ENCODE data around the gene COL18A1.

Gene COL18A1

DNA sequence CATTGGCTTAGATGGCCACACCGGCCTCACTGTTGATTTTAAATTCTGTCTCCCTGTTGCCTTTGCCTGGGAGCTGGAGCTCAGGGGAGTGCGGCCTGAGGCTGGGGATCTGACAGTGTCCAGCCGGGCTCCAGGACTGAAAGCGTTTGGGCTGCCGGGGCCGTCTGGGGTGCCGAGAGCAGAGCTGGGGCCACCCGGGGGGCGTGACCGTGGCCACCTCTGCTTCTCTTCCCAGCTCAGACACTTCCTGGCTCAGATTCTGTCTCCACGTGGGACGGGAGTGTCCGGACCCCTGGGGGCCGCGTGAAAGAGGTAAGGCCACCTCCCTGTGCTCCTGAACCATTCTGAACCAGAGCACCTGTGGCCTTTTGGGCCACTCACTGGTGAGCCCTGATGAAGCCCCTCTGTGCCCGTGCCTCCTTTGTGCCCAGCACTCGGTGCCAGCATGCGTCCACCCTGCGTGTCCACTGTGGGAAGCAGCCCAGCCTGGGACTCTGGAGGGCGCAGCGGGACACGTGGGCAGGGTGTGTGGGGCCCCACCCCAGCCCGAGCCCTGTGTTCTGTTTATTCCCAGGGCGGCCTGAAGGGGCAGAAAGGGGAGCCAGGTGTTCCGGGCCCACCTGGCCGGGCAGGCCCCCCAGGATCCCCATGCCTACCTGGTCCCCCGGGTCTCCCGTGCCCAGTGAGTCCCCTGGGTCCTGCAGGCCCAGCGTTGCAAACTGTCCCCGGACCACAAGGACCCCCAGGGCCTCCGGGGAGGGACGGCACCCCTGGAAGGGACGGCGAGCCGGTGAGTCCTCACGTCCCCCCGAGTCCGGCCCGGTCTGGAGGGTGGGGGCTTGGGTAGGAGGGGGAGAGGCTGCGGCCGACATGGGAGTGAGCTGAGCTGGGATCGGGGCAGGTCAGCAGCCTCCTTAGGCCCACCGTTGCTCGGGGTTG, 72.5 kb downstream of the COL18A1 start:
- no peak overlapping the region; the same call in 1 of the 2 replicates for H3K27ac ChIP-seq (ENCODE audit: low read length)
- no peaks in the 10 kb centered on the region for H3K9me3 ChIP-seq (ENCODE audit: insufficient read depth, low read length)
- H3K36me3 ChIP-seq (replicated peaks; ENCODE audit: low read depth, low read length) = no peaks in the 10 kb centered on the region
- H4K20me1 ChIP-seq (ENCODE audit: insufficient read depth, low read length) = no peaks in the 10 kb centered on the region
- H3K9ac ChIP-seq (ENCODE audit: low read length) = peak overlapping the region; percentile 22; the same call in 1 of the 2 replicates
- H2AFZ ChIP-seq (ENCODE audit: low read depth, low read length) = peak overlapping the region; percentile 71
- no peaks in the 10 kb centered on the region for H3K79me2 ChIP-seq (ENCODE audit: low read length)
- no peak for TF ChIP-seq EZH2phosphoT487 (IDR thresholded peaks at IDR 0.05; ENCODE audit: low read depth)
- TF ChIP-seq CTCF (IDR thresholded peaks at IDR 0.05; ENCODE audit: low read depth, low read length) = no peak
- H3K4me2 ChIP-seq (ENCODE audit: low read length) = peak overlapping the region; percentile 86
- peaks cover 9% of the 10 kb centered on the region; the same call in 1 of the 2 replicates for H3K4me1 ChIP-seq (ENCODE audit: low read length)
- no peaks in the 10 kb centered on the region for H3K27me3 ChIP-seq (ENCODE audit: low read depth, low read length)
- peak overlapping the region; percentile 75 for H3K4me3 ChIP-seq (ENCODE audit: low read length)

DNA sequence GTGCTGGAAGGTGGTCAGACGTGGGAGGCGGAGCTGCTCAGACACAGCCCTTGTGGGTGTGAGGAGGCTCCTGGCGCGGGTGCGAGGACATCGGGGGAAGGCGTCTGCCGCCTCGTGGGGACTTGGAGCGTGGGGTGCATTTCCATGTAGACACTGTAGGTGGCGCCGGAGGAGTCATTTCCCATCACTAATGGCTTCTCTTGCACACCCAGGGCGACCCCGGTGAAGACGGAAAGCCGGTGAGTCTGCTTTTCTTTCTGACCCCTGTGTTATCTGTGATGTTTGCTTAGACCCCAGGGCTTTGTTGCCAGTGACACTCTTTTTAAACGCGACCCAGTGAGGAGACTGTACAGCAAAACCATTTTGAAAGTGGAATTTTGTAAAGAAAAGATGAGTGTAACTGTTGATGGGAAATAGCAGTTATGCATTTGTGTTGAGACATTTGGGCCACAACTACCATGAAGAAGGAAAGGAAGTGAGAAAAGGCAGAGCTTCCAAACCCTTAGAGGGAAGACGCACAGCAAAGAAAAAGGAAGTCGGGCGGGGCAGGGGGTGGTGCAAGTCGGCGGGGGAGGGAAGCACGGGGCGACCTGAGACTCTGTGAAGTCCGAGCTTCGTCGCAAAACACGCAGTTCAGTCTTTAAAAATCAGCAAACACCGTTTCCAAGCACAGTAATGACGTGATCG, 73.3 kb downstream of the COL18A1 start:
- Histone ChIP-seq H3K4me1 (ENCODE audit: low read length) (peaks cover 9% of the 10 kb centered on the region; the same call in 1 of the 2 replicates), H3K9me3 (ENCODE audit: insufficient read depth, low read length) (no peaks in the 10 kb centered on the region), H3K4me3 (ENCODE audit: low read length) (peak overlapping the region; percentile 75), H3K79me2 (ENCODE audit: low read length) (no peaks in the 10 kb centered on the region), H2AFZ (ENCODE audit: low read depth, low read length) (peak overlapping the region; percentile 71; the same call in 1 of the 2 replicates), H4K20me1 (ENCODE audit: insufficient read depth, low read length) (no peaks in the 10 kb centered on the region), H3K4me2 (ENCODE audit: low read length) (peak overlapping the region; percentile 86), H3K27ac (ENCODE audit: low read length) (peak overlapping the region; percentile 69), H3K36me3 (replicated peaks; ENCODE audit: low read depth, low read length) (no peaks in the 10 kb centered on the region), H3K9ac (ENCODE audit: low read length) (peak overlapping the region; percentile 57), H3K27me3 (ENCODE audit: low read depth, low read length) (no peaks in the 10 kb centered on the region)
- TF ChIP-seq CTCF (IDR thresholded peaks at IDR 0.05; ENCODE audit: low read depth, low read length) = peak; percentile 62
- no peak for TF ChIP-seq EZH2phosphoT487 (IDR thresholded peaks at IDR 0.05; ENCODE audit: low read depth)

DNA sequence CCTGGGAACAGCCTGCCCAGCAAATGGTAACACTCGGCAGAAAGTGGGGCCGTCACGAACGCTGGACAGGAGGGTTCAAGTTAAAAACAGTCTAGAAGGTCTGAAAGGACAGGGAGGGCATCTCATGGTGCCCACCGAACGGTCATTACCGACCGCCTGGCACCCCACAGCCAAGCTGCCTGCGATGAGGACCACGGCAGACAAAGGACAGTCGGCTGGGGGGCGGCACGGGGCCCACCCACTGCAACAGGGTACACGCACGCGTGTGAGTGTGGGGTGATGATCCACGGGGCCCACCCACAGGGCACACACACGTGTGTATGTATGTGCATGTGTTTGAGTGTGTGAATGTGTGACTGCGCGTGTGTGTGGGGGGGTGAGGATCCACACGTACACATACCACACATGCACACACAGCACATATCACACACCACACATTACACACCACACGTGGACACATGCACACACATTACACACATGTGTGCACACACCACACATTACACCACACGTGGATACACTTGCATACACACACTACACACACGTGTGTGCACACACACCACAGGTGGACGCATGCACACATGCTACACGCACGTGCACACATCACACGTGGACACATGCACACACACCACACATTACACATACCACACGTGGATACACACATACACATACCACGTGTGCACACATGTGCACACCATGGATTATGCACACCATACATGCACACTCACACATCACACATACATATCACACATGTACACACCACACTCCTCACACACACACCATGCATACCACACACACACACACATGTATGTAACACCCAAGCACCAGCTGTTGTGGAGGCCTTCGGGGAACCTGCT, 74.1 kb downstream of the COL18A1 start:
- Histone ChIP-seq H4K20me1 (ENCODE audit: insufficient read depth, low read length) (no peaks in the 10 kb centered on the region), H3K9ac (ENCODE audit: low read length) (peak overlapping the region; percentile 57; the same call in 1 of the 2 replicates), H3K36me3 (replicated peaks; ENCODE audit: low read depth, low read length) (no peaks in the 10 kb centered on the region), H3K27me3 (ENCODE audit: low read depth, low read length) (no peaks in the 10 kb centered on the region), H3K27ac (ENCODE audit: low read length) (peak overlapping the region; percentile 69; the same call in 1 of the 2 replicates), H3K4me1 (ENCODE audit: low read length) (peaks cover 9% of the 10 kb centered on the region; the same call in 1 of the 2 replicates), H3K4me2 (ENCODE audit: low read length) (peak overlapping the region; percentile 86), H3K4me3 (ENCODE audit: low read length) (peak overlapping the region; percentile 75), H3K9me3 (ENCODE audit: insufficient read depth, low read length) (no peaks in the 10 kb centered on the region), H3K79me2 (ENCODE audit: low read length) (no peaks in the 10 kb centered on the region), H2AFZ (ENCODE audit: low read depth, low read length) (peak overlapping the region; percentile 71; the same call in 1 of the 2 replicates)
- no peak for TF ChIP-seq EZH2phosphoT487 (IDR thresholded peaks at IDR 0.05; ENCODE audit: low read depth)
- TF ChIP-seq CTCF (IDR thresholded peaks at IDR 0.05; ENCODE audit: low read depth, low read length) = no peak

All from OCI-LY3 (cell line).